GM13976 (cell line): ENCODE measurements around the gene SYT12.
"Not testable (repeated sequence)": the region's sequence is repeated elsewhere in the genome, so short reads cannot be mapped to it uniquely, and the experiment has no call there.

Source experiments
- DNase-seq: peaks from one replicate; pipeline ENCODE4 v3.0.0; 2012; ENCODE audit warnings: low spot score
- CTCF ChIP-seq: IDR thresholded peaks from 2 replicates; pipeline ENCODE4 v1.5.1; 2012; ENCODE audit warnings: borderline replicate concordance, mild to moderate bottlenecking; ENCODE audit not compliant: insufficient read depth; ENCODE audit errors: extremely low read depth, missing control alignments, control extremely low read depth
- in situ Hi-C: fragments of 300-500 bp; cut with MboI; formaldehyde crosslinking; loops from one replicate; pipeline ENCODE4 v1.12.0; 2022; ENCODE audit warnings: low sequenced_read_pairs, mixed read lengths, inconsistent platforms; ENCODE audit not compliant: unreplicated experiment

SYT12 gene

GRCh38 chr11:66996609-66997273, 26.2 kb upstream of the SYT12 start:
- DNase-seq, result no peak
- in situ Hi-C loops, result no loop called here
- no peak for TF ChIP-seq CTCF

- in situ Hi-C loops, result no loop called here
- DNase-seq, result no peak
- TF ChIP-seq CTCF, result no peak
Observed at GRCh38 chr11:66999555-66999954, 23.4 kb upstream of the SYT12 start.

- no peak for DNase-seq
- in situ Hi-C loops, result no loop called here
- no peak for TF ChIP-seq CTCF
Observed at GRCh38 chr11:67001332-67001731, 21.6 kb upstream of the SYT12 start.

GRCh38 chr11:67002297-67002913, 20.5 kb upstream of the SYT12 start:
- DNase-seq, result no peak
- in situ Hi-C loops, result no loop called here
- TF ChIP-seq CTCF, result no peak

GRCh38 chr11:67002921-67003411, 20.0 kb upstream of the SYT12 start:
- in situ Hi-C loops, result no loop called here
- no peak for DNase-seq
- TF ChIP-seq CTCF, result no peak

GRCh38 chr11:67005200-67005599, 17.7 kb upstream of the SYT12 start:
- DNase-seq, in situ Hi-C loops: not testable (repeated sequence)

- no peak for TF ChIP-seq CTCF
- no peak for DNase-seq
- in situ Hi-C loops, result no loop called here
Observed at GRCh38 chr11:67006029-67006884, 16.7 kb upstream of the SYT12 start.
